Measurements from ENCODE around the gene KCNK7. TPM values are rescaled to one million over a fixed set of nuclear protein-coding genes. Genes with fewer than 3 reads are reported as not detected.

The KCNK7 gene
- total and polyA plus RNA-seq, 8 donors, result 0.21 to 2.0 (median 0.48) TPM; not detected in 1

- ATAC-seq (no peak), DNase-seq (no peak)
- Histone ChIP-seq H3K9me3 (no peaks in the 10 kb centered on the region), H3K36me3 (peaks cover 0 to 60% of the 10 kb centered on the region in 2 donors), H3K4me3 (no peak overlapping the region), H3K27me3 (no peaks in the 10 kb centered on the region), H3K4me1 (peaks cover 11 to 51% of the 10 kb centered on the region in 2 donors), H3K27ac (peak overlapping the region; percentile 84 to 92)
- no peak for TF ChIP-seq CTCF (IDR thresholded peaks at IDR 0.05)
- intact Hi-C loops (cut with DNase I), result no loop called here
Measured at GRCh38 chr11:65637032-65637557, 41.5 kb upstream of the KCNK7 start.

- peak in 1 of 4 donors; percentile 73 for DNase-seq
- Histone ChIP-seq H3K27ac (peak overlapping the region in 1 of 2 donors; percentile 92), H3K4me3 (no peak overlapping the region), H3K9me3 (no peaks in the 10 kb centered on the region), H3K4me1 (peaks cover 11 to 43% of the 10 kb centered on the region in 2 donors), H3K27me3 (no peaks in the 10 kb centered on the region), H3K36me3 (peaks cover 0 to 64% of the 10 kb centered on the region in 2 donors)
- intact Hi-C loops (cut with DNase I), result no loop called here
- TF ChIP-seq CTCF (IDR thresholded peaks at IDR 0.05), result no peak
- ATAC-seq, result no peak
Measured at GRCh38 chr11:65636108-65637031, 40.8 kb upstream of the KCNK7 start.

- TF ChIP-seq CTCF (IDR thresholded peaks at IDR 0.05), result no peak
- no peak overlapping the region for H3K4me3 ChIP-seq
- H3K4me1 ChIP-seq, result peaks cover 11 to 31% of the 10 kb centered on the region in 2 donors
- intact Hi-C loops (cut with DNase I), result no loop called here
- no peaks in the 10 kb centered on the region for H3K9me3 ChIP-seq
- ATAC-seq (no peak), DNase-seq (no peak)
- H3K27me3 ChIP-seq, result no peaks in the 10 kb centered on the region
- no peak overlapping the region for H3K27ac ChIP-seq
- peaks cover 0 to 72% of the 10 kb centered on the region in 2 donors for H3K36me3 ChIP-seq
Measured at GRCh38 chr11:65634905-65635731, 39.5 kb upstream of the KCNK7 start.

GRCh38 chr11:65634440-65634839 is 38.8 kb upstream of the KCNK7 start:
- peaks cover 0 to 79% of the 10 kb centered on the region in 2 donors for H3K36me3 ChIP-seq
- no peak for ATAC-seq
- H3K4me3 ChIP-seq, result no peak overlapping the region
- no peaks in the 10 kb centered on the region for H3K27me3 ChIP-seq
- peaks cover 11 to 24% of the 10 kb centered on the region in 2 donors for H3K4me1 ChIP-seq
- TF ChIP-seq CTCF (IDR thresholded peaks at IDR 0.05), result no peak
- no peaks in the 10 kb centered on the region for H3K9me3 ChIP-seq
- intact Hi-C loops (cut with DNase I), result no loop called here
- no peak for DNase-seq
- H3K27ac ChIP-seq, result no peak overlapping the region

GRCh38 chr11:65634109-65634436 is 38.5 kb upstream of the KCNK7 start:
- H3K27ac ChIP-seq, result no peak overlapping the region
- DNase-seq (no peak), ATAC-seq (no peak)
- no peaks in the 10 kb centered on the region for H3K27me3 ChIP-seq
- intact Hi-C loops (cut with DNase I), result no loop called here
- no peak for TF ChIP-seq CTCF (IDR thresholded peaks at IDR 0.05)
- H3K4me1 ChIP-seq, result peaks cover 11 to 20% of the 10 kb centered on the region in 2 donors
- no peak overlapping the region for H3K4me3 ChIP-seq
- H3K36me3 ChIP-seq, result peaks cover 0 to 83% of the 10 kb centered on the region in 2 donors
- no peaks in the 10 kb centered on the region for H3K9me3 ChIP-seq

All from left lung (tissue), 10 donors.